ENCODE measurements around the gene OPCML.

- TF ChIP-seq POLR2A (IDR thresholded peaks at IDR 0.05), result no peak
- no peak for TF ChIP-seq CTCF (IDR thresholded peaks at IDR 0.05)
- TF ChIP-seq POLR2AphosphoS5 (IDR thresholded peaks at IDR 0.05; ENCODE audit: insufficient read depth in 1 of 2, low read depth in 1 of 2), result no peak
These were observed 679.9 kb downstream of the OPCML start for GRCh38 chr11:132852361-132852760.

Data from vagina (tissue), 2 donors.